OCI-M1 (cell line): ENCODE measurements around the gene GTF3C5.
"Not testable (repeated sequence)": the region's sequence is repeated elsewhere in the genome, so short reads cannot be mapped to it uniquely, and the experiment has no call there.

ENCODE experiments used
- DNase-seq: peaks from one replicate; lab custom pipeline; 2025; lab: John Stamatoyannopoulos, UW

GTF3C5 gene

GRCh38 chr9:133090752-133091385 lies 60.1 kb downstream of the GTF3C5 start:
- no peak for DNase-seq

DNA sequence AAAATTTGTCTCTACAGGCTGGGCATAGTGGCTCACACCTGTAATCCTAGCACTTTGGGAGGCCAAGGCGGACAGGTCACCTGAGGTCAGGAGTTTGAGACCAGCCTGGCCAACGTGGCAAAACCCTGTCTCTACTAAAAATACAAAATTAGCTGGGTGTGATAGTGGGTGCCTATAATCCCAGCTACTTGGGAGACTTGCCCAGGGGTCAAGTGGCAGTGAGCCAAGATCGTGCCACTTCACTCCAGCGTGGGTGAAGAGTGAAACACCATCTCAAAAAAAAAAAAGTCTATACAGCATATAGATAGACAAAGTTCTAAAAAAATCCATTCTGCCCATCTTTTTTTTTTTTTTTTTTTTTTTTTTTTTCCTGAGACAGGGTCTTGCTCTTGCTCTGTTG lies 63.6 kb downstream of the GTF3C5 start:
- not testable (repeated sequence) for DNase-seq

- DNase-seq, result no peak
Observed at GRCh38 chr9:133094842-133095393, 64.1 kb downstream of the GTF3C5 start.

DNA sequence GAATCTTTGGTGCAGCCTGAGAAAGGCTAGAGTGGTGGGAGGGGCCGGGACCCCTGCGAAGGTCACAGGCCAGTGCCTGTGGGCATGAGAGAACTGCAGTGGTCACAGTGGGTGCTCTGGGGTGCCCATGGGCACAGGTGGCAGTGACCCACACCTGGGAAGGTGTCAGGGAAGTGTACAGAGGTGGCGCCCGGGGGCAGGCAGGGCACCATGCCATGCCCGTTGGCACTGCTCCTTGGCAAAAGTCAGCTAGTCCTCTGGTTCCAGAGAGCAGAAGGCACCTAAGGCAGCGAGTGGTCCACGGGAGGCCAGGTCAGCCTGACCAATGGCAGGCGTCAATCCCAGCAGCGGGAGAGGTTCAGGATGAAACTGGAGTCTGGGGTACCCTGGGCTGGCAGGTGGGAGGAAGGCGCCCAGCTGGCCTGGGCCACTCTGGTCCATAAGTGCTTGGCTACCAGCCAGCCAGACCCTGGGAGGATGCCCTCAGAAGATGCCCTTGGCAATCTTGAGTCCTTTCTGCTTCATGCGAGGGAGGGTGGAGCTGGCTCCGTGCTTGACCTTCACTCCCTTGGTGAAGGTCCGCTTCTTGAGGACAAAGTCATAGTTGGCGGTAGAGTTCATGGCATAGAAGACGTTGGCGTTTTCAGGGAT lies 67.4 kb downstream of the GTF3C5 start:
- DNase-seq, result no peak

DNA sequence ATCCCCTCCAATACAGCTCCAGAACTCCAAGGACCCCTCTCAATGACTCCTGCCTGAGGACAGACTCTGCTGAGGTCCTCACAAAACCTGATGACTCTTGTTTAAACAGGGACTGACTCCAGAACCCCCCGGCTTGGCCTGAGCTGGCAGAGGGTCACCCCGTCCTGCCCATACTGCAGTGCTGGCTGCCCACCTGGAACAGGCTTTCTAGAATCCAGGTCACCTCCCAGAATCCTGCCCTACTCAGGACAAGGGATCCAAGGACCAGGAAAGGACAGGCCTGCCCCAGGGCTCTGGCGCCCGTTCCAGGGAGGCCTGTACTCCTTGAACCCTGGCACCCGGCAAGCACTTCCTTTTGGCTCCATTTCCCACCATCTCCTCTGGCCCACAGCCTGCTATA lies 68.1 kb downstream of the GTF3C5 start:
- no peak for DNase-seq

- no peak for DNase-seq
Observed at GRCh38 chr9:133099726-133100505, 69.1 kb downstream of the GTF3C5 start.

DNA sequence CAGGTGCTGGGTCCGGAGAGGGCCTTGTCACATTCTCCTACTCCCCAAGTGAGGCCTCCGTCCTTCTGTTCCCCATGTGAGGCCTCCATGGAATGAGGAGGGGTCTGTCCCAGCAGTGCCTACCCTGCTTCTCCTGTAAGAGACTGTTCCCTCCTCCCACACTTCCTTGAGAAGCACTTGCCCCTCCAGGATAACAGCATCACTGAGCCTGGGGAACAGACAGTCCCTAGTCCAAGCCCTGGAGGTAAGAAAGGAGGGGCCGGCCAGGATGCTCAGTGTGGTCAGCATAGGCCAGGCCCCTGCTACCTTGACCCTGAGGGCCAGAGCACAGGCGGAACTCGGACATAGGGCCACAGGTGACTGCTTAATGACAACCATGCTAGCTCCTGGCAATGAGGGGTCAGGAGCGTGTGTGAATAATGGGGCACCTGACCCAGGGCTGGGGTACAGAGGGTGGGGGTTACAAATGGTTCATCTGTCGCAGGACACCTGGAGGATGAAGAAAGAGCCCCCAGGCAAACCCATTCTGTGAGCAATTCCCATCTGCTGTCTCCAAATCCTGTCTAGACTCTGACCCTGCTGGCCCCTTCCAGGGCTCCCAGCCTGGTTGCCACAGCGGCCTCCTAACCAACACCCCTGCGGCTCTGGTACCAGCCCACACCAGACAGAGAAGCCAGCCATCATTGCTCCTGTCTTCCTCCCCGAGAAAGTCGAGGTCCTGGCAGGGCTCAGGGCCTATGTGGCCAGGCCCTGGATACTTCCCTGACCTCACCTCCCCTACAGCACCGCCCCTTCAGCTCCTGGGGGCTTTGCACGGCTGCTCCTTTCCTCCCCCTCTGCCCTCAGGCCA lies 69.9 kb downstream of the GTF3C5 start:
- DNase-seq, result no peak

GRCh38 chr9:133101356-133102189 lies 70.8 kb downstream of the GTF3C5 start:
- no peak for DNase-seq

- no peak for DNase-seq
Observed at GRCh38 chr9:133102190-133103021, 71.6 kb downstream of the GTF3C5 start.

GRCh38 chr9:133103183-133103986 lies 72.6 kb downstream of the GTF3C5 start:
- DNase-seq, result peak; percentile 69

DNA sequence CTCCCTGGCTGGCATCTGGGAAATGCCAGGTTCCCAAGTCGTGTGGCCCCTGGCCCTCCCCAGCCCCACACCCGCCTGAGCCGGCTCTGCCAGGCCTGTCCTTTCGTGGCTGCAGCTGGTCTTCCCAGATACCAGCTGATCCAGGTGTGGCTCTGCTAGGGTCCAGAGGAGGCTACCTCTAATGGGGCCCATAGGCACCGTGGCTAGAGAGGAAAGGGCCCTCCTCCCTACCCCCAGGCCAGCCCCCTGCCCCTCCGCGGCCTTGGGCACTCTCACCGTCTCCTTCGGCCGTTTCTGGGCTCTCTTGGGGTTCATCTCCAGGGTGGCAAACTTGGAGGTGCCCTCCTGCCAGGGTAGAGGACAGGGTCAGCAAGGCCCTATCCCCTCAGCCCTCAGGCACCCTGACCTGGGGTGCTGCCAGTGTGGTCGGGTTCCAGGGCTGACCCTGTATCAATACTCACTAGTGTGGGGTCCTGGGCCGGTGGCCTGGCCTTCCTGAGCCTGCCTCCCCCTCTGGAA lies 73.2 kb downstream of the GTF3C5 start:
- no peak for DNase-seq

- DNase-seq, result no peak
Observed at GRCh38 chr9:133104718-133105460, 74.1 kb downstream of the GTF3C5 start.

GRCh38 chr9:133105461-133105770 lies 74.6 kb downstream of the GTF3C5 start:
- no peak for DNase-seq

DNA sequence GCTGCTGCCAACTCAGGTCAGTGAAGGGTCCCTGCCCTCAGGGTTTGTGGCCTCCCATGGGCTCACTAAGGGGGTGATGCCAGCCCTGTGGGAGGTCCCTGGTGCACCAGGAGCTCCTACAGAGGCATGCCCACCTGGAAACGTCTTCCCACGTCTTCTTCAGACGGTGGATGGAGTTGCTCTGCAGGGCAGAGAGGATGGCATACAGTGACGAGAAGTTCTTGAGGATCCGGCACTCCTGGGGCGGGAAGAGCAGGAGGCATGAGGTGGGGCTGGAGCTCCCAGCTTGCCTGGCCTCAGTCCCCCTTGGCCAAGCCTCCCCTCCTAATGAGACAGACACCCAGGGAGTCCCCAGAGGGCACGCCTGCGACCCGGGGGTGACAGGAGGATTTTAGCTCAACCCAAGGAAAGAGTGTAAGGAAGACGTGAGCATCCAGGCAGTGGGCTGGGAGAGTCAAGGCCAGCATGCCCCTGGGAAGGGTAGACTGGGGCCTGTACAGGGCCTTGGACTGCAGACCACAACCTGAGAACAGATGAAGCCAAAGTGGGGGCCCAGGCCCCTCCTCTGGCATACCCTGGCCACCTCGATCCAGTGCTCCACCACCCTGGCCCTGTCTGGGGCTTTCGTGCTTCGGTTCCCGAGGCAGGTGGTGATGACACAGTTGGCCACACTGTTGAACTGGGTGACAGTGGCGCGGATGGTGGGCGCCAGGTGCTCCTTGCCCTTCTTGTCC lies 75.9 kb downstream of the GTF3C5 start:
- DNase-seq, result no peak

GRCh38 chr9:133107245-133107722 lies 76.5 kb downstream of the GTF3C5 start:
- no peak for DNase-seq
